Stimulated activated CD4-positive, alpha-beta T cell treated with anti-CD3 and anti-CD28 coated beads, Interleukin-12 subunit alpha, Interleukin-12 subunit beta, amount 100 ng/mL, for 4 hours (primary cell): ENCODE data around the gene TPRX1.
"Not testable (repeated sequence)": the region's sequence is repeated elsewhere in the genome, so short reads cannot be mapped to it uniquely, and the experiment has no call there.

Source experiments
- DNase-seq: peaks from one replicate; pipeline ENCODE4 v3.0.0-alpha.2; 2020

TPRX1 gene

DNA sequence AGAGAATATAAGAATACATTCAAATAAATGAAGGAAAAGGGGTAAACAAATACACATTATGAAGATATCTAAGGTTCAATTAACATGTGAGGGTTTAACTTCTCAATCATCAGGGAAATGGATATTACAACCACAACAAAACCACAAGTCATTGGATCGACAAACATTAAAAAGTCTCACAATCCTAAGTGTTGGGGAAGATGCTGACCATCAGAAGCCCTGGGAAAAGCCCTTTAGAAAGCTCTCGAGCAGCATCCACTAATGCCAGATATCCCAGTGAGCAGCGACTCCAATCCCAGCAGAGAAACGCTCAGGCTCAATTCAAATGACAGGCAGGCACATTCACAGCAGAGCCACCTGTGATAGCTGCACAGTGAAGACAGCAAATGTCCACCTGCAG is 3.1 kb downstream of the TPRX1 start:
- DNase-seq = no peak

DNA sequence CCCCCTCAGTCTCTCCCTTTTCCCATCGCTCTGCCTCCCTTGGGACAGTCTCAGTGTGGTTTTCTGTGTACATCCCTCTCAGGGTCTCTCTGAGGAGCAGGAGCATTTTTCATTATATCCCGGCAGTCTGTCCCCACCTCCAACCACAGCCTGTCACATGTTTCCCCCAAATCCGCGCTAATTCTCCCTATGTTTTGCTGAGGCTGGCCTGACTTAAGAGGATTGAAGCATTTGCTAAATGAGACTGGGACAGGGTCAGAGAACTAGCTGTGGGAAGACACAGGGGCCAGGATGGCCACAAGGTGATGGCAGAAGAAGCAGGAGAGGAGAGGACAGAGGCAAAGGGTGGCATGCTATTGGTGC is 5.5 kb downstream of the TPRX1 start:
- DNase-seq = no peak

DNA sequence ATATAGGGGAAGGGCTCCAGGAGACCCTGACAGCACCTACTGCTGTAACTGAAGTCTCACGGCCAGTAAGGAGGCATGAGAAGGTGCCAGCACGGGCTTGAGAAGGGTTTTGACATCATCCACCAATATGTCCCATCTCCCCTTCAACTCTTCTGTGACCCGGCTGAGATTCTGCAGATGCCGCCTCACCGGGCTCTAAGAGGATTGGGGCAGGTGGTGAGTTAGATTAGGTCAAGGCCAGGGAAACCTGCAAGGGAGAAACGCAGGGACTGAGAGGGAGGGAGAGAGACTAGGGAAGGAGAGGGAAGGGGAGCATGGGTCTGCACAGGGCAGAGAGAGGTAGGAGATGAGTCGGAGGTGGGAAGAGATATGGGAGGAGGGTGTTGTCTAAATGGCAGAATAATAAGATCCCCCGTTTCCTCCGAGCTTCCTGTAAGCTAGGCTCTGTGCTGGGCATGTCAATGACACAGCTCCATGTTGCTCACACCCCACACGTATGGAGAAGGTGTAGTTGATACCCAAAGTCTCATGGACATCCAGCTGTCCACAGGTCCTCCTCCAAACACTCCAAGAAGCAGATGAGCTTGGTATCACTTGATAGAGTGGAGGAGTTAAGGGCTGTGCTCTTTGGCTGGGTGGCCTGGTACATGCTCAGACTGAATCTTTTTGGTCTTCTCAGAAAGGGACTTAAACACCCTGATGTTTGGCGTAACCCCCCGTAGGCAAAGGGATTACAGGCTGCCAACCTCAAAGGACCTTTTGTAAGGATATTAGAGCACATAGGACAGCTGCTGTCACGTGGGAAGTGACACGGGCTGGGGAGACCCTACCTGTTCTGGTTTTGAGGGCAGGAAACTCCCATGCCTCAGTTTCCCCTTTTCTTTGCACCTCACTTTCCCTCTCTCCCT is 6.1 kb downstream of the TPRX1 start:
- no peak for DNase-seq

DNA sequence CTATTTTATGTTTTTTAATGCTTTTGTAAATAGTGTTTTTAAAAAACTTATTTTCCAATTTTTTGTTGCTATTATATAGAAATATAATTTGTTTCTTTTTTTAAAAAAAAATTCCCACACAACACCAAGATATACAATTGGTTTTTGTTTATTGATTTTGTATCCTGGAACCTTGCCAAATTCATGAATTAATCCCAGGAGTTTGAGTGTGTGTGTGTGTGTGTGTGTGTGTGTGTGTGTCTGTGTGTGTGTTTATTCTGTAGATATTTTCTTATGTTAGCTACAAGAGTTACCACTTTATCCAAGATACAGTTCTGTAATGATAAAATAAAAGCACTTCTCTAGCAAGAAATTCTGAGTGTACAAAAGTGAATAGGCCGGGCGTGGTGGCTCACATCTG is 7.6 kb downstream of the TPRX1 start:
- no peak for DNase-seq

DNA sequence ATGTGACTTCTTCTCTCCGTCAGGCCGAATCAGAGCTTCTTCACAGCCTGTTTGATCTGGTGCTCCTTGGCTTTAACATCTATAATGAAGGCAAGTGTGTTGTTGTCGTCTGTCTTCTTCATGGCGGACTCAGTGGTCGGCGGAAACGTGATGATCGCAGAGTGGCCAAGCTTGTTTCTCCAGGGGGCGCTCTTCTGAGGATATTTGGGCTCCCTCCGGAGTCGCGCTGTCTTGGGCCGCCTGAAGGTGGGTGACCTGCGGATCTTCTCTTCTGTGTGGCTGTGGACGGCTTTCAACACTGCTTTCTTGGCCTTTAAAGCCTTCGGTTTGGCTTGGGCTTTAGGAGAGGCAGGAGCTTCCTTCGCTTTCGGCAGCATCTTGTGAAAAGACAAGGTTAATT is 9.8 kb downstream of the TPRX1 start:
- DNase-seq = no peak

DNA sequence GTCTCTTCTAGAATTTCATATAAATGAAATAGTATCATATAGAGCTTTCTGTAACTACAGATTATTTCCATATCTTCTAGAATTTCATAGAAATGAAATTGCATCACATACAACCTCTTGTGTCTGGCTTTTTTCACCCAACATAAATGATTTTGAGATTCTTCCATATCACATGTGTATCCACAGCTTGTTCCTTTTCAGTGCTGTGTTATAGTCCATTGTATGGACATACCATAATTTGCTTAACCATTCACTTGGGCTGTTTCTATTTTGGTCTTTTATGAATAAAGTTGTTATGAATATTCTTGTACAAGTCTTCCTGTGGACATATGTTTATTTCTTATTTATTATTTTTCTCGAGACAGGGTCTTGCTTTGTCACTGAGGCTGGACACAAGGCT is 11.7 kb downstream of the TPRX1 start:
- DNase-seq = no peak

DNA sequence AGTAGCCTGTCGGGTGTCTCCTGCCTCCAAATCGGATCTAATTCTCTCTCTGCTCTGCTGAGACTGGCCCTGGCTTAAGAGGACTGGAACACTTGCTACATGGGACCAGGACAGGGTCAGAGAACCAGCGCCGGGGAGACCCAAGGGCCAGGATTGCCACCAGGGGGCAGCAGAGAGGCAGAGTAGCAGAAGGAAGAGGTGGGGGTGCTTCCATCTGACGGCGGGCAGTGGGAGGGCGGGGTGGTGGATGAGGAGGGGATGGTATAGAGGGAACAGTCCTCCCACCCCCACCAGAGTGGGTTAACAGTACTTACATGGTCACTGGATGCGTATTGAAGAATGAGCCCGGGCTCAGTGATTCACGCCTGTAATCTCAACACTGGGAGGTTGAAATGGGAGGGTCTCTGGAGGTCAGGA is 13.9 kb downstream of the TPRX1 start:
- DNase-seq = peak; percentile 90

DNA sequence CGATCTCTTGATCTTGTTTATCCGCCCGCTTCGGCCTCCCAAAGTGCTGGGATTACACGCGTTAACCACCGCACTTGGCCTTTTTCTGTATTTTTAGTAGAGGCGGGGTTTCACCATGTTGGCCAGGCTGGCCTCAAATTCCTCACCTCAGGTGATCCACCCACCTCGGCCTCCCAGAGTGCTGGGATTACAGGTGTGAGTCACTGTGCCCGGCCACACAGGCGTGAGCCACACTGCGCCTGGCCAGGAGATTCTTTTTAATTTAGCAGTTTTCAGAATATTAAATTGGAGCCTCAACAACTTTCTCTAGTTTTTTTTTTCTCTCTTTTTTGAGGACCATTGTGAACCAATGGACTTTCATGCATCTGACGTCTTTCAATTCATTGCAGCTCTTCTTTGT is 14.5 kb downstream of the TPRX1 start:
- not testable (repeated sequence) for DNase-seq

DNA sequence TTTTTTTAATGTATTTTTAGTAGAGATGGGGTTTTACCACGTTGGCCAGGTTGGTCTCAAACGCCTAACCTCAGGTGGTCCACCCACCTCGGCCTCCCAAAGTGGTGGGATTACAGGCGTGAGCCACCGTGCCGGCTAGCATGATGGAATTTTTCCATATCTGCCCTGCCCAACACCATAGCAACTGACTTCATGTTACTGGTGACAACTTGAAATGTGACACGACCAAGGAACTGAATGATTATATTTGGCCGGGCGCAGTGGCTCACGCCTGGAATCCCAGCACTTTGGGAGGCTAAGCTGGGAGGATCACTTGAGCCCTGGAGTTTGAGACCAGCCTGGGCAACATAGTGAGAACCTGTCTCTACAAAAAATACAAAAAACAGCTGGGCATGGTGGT is 17.0 kb downstream of the TPRX1 start:
- DNase-seq = not testable (repeated sequence)

DNA sequence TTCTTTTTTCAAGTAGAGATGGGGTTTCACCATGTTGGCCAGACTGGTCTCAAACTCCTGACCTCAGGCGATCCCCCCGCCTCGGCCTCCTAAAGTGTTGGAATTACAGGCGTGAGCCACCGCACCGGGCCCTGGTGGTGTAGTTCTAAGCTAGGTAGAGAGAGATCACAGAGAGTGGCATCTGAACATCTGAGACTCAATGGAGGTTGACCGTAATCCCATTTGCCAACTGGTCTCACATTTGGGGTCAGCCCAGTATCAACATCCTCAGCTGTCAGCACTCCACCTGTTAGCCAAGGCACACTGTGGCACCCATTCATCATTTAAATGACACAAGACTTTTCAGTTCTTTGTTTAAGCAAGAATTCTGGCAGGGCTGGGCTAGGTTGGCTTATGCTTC is 17.8 kb downstream of the TPRX1 start:
- DNase-seq = no peak

DNA sequence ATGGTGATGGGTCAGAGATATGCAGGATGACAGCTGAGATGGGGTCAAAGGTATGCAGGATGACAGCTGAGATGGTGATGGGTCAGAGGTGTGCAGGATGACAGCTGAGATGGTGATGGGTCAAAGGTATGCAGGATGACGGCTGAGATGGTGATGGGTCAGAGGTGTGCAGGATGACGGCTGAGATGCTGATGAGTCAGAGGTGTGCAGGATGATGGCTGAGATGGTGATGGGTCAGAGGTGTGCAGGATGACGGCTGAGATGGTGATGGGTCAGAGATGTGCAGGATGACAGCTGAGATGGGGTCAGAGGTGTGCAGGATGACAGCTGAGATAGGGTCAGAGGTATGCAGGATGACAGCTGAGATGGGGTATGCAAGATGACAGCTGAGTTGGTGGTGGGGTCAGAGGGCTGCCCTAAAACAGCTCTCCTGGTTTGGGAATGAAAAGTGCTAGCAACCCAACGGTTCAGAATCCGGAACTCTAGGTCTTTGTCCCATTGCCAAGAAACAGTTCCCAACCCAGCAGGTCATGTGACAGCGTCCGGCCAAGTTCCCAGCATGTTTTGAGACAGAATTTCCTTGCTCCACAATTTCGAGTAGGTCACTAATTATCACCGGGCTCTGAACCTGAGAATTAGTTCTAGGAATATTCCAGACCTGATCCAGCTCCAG is 22.6 kb downstream of the TPRX1 start:
- DNase-seq = no peak

DNA sequence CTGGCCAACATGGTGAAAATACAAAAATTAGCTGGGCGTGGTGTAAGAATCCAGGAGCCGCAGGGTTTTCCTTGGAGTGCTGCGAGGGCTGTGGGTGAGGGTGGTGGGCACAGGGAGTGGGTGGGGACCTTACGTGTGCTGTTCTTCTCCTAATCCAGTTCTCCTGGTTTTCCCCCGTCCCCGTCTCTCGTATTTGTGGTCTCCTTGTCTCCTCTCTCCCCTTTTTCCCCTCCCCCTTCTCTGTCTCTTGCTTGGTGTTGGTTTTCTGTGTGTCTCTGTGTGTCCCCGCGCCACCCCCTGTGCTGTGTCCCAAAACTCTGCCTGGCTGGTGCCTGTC is 24.2 kb downstream of the TPRX1 start:
- DNase-seq = no peak

DNA sequence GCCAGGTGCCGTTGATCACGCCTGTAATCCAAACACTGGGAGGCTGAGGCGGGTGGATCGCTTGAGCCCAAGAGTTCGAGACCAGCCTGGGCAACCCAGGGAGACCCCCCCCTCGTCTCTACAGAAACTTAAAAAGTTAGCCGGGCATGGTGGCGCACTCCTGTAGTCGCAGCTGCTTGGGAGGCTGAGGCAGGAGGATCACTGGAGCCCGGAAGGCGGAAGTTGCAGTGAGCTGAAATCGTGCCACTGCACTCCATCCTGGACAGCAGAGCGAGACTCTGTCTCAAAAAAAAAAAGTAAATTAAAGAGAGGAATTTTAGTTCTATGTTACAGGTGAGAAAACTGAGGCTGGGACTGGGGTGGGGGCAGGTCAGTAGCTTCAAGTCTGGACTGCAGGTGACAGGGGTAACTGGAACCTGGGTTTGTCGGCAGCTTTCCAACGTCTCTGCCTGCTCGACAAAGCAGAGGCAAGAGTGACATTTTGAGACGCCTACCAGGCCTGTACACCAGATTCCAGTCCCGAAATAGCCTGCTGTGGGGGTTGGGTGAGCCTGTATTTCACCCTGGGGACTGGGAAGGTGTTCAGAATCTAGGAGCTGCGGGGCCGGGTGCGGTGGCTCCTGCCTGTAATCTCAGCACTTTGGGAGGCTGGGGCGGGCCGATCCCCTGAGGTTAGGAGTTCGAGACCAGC is 24.7 kb downstream of the TPRX1 start:
- no peak for DNase-seq

DNA sequence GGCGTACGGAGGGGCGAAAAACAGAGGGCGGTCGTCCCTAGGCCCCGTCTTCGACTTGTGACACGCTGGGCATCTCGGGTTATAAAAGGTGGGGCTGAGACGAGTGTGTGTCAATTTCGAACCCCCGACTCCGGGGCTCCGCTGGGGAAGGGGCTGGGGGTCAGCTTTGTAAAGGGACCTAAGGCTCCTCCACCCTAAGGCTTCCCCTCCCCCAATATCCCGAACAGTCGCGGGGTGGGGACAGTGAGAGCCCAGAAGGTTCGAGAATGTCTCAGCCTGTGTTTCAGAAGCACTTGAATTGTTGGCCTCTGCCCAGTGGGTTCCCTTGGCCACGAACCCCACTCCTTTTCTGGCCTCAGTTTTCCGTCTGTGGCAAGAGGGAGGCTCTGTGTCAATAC is 25.4 kb downstream of the TPRX1 start:
- peak; percentile 17 for DNase-seq

DNA sequence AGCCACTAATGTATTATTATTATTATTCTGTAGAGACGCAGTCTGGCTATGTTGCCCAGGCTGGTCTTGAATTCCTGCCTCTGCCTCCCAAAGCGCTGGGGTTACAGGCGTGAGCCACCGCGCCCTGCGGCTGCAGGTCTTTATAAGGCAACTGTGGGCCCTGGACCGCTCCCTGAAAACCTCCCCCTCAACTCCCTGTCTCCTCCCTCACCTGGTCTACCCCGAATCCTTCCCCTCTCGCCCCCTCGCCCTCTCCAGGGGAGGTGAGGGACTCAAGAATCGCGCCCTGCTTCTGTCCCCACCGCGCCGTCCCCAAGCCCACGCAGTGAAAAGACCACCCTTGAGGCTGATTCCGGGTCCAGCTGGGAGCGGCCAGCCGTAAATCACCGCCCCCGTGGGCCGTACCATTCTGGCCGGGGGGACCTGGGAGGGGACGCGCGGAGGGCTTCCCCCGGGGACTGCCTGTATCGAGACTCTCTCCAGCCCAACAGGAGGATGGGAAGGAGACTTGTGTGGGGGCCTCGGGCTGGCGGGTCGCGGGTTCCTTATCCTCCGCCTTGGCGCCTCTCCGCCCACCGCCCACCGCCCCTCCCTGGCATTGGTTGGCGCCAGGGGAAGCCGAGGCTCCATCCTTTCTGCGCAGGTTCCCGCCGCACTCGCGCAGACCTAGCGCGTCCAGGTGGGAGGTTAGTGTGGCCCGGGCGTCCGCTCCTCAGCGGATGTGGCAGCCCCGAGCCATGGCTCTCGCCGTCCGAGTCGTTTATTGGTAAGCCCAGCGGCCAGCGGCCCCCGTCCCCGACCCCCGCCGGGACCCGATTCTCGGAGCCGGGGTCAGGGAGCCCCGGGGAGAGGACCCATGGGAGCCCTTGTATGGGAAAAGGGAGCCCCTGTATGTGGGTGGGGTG is 26.1 kb downstream of the TPRX1 start, which contains the start of gene SELENOW:
TSS of gene SELENOW (plus strand) at position 655 of the 905 bp plus-strand sequence. CDS start at position 738, 83 bp downstream.
- peak; percentile 77 for DNase-seq

DNA sequence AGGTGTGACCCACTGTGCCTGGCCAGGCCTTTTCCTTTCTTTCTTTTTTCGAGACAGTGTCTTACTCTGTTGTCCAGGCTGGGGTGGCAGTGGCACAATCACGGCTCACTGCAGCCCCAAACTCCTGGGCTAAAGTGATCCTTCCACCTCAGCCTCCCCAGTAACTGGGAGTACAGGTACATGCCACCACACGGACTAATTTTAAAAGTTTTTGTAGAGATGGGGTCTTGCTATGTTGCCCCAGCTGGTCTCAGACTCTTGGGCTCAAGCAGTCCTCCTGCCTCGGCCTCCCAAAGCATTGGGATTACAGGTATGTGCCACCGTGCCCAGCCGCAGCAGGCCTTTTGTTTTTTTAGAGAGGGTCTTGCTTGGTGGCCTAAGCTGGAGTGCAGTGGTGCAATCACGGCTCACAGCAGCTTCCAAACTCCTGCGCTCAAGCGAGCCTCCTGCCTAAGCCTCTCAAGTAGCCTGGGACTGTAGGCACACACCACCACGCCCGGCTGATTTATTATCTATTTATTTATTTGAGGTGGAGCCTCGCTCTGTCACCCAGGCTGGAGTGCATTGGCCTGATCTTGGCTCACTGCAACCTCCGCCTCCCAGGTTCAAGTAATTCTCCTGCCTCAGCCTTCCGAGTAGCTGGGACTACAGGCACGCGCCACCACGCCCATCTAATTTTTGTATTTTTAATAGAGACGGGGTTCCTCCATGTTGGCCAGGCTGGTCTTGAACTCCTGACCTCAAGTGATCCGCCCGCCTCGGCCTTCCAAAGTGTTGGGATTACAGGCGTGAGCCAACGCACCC is 26.9 kb downstream of the TPRX1 start:
- DNase-seq = not testable (repeated sequence)

DNA sequence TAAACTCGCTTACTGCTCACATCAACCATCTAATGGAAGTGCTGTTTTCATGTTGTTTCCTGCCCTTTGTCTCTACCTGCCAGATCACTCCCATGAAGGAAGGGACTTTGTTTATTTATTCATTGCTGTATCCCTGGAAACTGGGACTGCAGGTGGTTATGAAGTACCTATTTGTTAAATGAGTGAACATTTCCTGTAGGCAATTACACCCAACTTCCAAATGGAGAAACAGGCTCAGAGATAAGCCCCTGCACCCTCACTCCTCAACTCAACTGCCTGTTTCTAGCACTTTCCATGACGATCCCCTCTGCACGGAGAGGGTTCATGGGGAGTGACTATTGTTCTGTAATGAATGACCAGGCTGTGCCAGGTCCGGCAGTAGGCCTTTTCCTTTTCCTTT is 27.8 kb downstream of the TPRX1 start:
- no peak for DNase-seq

DNA sequence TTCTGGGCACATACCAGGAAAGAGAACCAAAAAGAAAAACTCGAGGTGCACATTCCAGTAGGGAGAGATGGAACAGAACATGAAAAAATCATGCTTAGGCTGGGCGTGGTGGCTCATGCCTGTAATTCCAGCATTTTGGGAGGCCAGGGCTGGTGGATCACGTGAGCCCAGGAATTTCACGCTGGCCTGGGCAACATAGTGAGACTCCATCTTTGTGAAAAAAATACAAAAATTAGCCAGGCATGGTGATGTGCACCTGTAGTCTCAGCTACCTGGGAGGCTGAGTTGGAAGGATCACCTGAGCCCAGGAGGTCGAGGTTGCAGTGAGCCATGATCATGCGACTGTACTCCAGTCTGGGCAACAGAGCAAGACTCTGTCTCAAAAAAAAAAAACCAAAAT is 33.1 kb downstream of the TPRX1 start:
- not testable (repeated sequence) for DNase-seq

DNA sequence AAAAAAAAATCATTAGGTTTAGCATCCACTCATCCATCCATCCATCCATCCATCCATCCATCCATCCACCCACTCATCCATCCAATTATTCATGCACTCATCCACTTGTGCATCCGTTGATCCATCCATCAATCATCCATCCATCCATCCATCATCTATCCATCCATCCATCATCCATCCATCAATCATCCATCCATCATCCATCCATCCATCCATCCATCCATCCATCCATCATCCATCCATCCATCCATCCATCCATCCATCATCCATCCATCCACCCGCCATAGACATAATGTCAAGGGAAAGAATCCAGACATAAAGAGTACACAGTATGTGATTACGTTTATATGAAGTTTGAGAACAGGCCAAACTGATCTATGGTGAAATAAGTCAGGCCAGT is 34.8 kb downstream of the TPRX1 start:
- DNase-seq = no peak

DNA sequence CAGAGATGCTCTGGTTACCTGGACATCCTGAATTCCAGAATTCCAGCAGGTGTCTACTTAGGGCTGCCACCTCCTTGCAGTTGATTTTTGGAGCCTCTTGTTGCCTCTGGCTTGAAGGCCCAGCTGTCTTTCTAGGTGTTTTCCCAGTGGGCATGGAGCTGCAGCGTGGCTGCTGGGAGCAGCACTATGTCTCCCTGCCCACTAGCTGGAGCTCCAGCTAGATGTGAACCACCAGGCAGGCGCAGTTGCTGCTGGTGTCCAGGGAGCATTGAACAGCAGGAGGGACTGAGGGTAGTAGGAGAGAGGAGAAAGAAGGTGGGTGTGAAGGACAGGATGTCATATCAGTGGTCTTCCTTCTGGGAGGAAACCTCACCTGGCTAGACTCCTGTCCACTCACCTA is 35.7 kb downstream of the TPRX1 start:
- DNase-seq = no peak

DNA sequence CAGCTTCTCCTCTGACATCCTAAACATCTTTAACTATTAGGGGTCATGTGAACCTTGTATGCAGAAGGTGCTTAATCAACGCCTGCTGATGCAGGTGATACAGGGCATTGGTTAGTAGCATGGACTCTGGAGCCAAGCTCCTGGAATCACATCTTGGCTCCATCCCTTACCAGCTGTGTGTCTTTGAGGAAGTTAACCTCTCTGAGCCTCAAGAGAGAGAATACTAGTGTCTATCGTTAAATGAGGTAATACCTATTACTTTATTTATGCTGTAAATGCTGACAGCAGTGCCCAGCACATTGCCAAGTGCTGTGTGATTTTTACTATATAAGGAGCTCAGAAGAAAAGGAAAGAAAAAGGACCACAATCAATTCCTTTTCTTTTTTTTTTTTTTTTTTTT is 37.0 kb downstream of the TPRX1 start:
- no peak for DNase-seq

DNA sequence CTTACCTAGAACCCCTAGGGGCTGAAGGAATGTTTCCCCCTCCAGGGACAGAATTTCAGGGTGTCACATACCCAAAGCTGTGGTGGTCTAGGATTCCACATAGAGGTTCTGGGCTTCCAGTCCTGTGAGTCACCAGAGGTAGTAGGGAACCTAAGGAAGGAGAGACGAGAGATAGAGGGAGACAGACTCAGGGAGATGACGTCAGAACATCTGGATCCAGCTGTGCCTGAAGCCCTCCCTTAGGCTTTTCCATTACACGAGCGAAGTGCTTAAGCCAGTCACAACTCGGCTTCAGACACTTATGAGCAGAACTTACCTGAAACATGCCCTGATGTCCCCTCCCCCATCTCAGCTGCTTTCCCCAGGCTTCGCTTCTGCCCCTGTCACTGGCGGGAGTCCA is 37.7 kb downstream of the TPRX1 start:
- no peak for DNase-seq
